ENCODE data around the gene OGFOD2. TPM values are rescaled to one million over a fixed set of nuclear protein-coding genes. Genes with fewer than 3 reads are reported as not detected.

The OGFOD2 gene
- total and polyA plus RNA-seq, 4 donors, result 8.0 to 18.6 (median 12.3) TPM

DNA sequence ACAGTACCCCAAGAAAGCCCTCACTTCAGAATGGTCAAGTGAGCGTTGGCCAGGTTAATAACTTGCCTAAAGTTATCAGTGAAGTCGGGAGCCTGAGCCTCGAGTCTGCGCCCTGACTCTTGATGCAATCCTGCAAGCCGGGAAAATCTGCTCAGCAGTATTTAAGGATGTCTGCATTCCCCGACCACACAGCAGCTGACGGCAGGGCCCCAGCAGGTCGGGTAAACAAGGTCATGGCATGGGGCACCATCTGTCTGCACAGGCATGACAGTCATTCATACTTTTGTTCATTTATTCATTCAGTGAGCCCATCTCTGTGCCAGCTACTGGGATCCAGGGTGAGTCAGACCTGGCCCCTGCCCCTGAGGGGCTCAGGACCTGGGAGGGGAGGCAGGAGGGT is 19.9 kb upstream of the OGFOD2 start (continued):
- TF ChIP-seq REST (IDR thresholded peaks at IDR 0.05) (no peak), RAD21 (IDR thresholded peaks at IDR 0.05) (no peak), ATF3 (IDR thresholded peaks at IDR 0.05) (no peak), JUND (IDR thresholded peaks at IDR 0.05) (no peak), GABPA (IDR thresholded peaks at IDR 0.05 in 1 of 2, conservative IDR thresholded peaks at IDR 0.05 in 1 of 2) (no peak)

GRCh38 chr12:122956035-122956434 is 19.0 kb upstream of the OGFOD2 start:
- DNase-seq (ENCODE audit: low spot score), result no peak
- no peak for TF ChIP-seq CTCF (IDR thresholded peaks at IDR 0.05; ENCODE audit: low read depth, low read length, missing input control)
- TF ChIP-seq YY1 (IDR thresholded peaks at IDR 0.05), result no peak

GRCh38 chr12:122958198-122958888 is 16.7 kb upstream of the OGFOD2 start:
- H3K9ac ChIP-seq (ENCODE audit: low read depth in 1 of 2, low read length in 2 of 2), result no peak overlapping the region
- no peak overlapping the region for H3K4me3 ChIP-seq (ENCODE audit: low read depth in 1 of 3, low read length in 3 of 3)
- WGBS, result 94% methylated on average over 5 of the region's 5 CpGs
- H3K4me1 ChIP-seq (ENCODE audit: control insufficient read depth in 4 of 4, insufficient read depth in 4 of 4, low read length in 3 of 4), result peaks cover 0 to 3% (median 1%) of the 10 kb centered on the region in 4 donors
- no peaks in the 10 kb centered on the region for H3K27me3 ChIP-seq (ENCODE audit: control insufficient read depth in 4 of 4, insufficient read depth in 4 of 4, low read length in 3 of 4)
- H3K9me3 ChIP-seq (ENCODE audit: control insufficient read depth in 4 of 4, low read length in 3 of 4), result no peaks in the 10 kb centered on the region
- H3K36me3 ChIP-seq (ENCODE audit: control insufficient read depth in 4 of 4, insufficient read depth in 3 of 4, low read depth in 1 of 4, low read length in 3 of 4), result peaks cover 0 to 1% (median 0%) of the 10 kb centered on the region in 4 donors
- no peak for DNase-seq (ENCODE audit: low spot score)
- no peak for TF ChIP-seq SP1 (IDR thresholded peaks at IDR 0.05)
- TF ChIP-seq FOXA2 (IDR thresholded peaks at IDR 0.05), result no peak
- no peak for TF ChIP-seq REST (IDR thresholded peaks at IDR 0.05)
- no peak for TF ChIP-seq GABPA (IDR thresholded peaks at IDR 0.05 in 1 of 2, conservative IDR thresholded peaks at IDR 0.05 in 1 of 2)
- no peak for TF ChIP-seq NR2F2 (IDR thresholded peaks at IDR 0.05)
- no peak for TF ChIP-seq ATF3 (IDR thresholded peaks at IDR 0.05)
- no peak for TF ChIP-seq TAF1 (conservative IDR thresholded peaks at IDR 0.05)
- TF ChIP-seq CTCF (IDR thresholded peaks at IDR 0.05; ENCODE audit: low read depth, low read length, missing input control), result no peak
- H3K27ac ChIP-seq (ENCODE audit: low read depth in 1 of 2, low read length in 2 of 2), result no peak overlapping the region

More at GRCh38 chr12:122956035-122956434, 19.0 kb upstream of the OGFOD2 start:
- Histone ChIP-seq H3K9me3 (ENCODE audit: control insufficient read depth in 4 of 4, low read length in 3 of 4) (no peaks in the 10 kb centered on the region), H3K4me1 (ENCODE audit: control insufficient read depth in 4 of 4, insufficient read depth in 4 of 4, low read length in 3 of 4) (no peaks in the 10 kb centered on the region), H3K27ac (ENCODE audit: low read depth in 1 of 2, low read length in 2 of 2) (no peak overlapping the region), H3K36me3 (ENCODE audit: control insufficient read depth in 4 of 4, insufficient read depth in 3 of 4, low read depth in 1 of 4, low read length in 3 of 4) (peaks cover 0 to 1% (median 0%) of the 10 kb centered on the region in 4 donors), H3K27me3 (ENCODE audit: control insufficient read depth in 4 of 4, insufficient read depth in 4 of 4, low read length in 3 of 4) (no peaks in the 10 kb centered on the region), H3K9ac (ENCODE audit: low read depth in 1 of 2, low read length in 2 of 2) (no peak overlapping the region), H3K4me3 (ENCODE audit: low read depth in 1 of 3, low read length in 3 of 3) (no peak overlapping the region)
- 89% methylated on average over 2 of the region's 2 CpGs for WGBS

All from liver (tissue), 9 donors.